Measurements from ENCODE around the gene EEF1AKMT1. TPM values are rescaled to one million over a fixed set of nuclear protein-coding genes. Genes with fewer than 3 reads are reported as not detected.

The EEF1AKMT1 gene
- total and polyA plus RNA-seq, 2 experiments from 2014 or later = 3.2 to 7.6 TPM

- H2AFZ ChIP-seq = no peak overlapping the region
- H3K4me1 Mint-ChIP-seq = peaks cover 8% of the 10 kb centered on the region
- no peaks in the 10 kb centered on the region for H3K9me2 ChIP-seq (ENCODE audit: insufficient read depth)
- H3K4me1 ChIP-seq (ENCODE audit: insufficient read depth) = peaks cover 7% of the 10 kb centered on the region
- no peaks in the 10 kb centered on the region for H3K36me3 ChIP-seq (ENCODE audit: insufficient read depth)
- H4K20me1 ChIP-seq (replicated peaks; ENCODE audit: insufficient read depth) = no peaks in the 10 kb centered on the region
- no peak for DNase-seq (ENCODE audit: low spot score)
- no peak overlapping the region for H3K4me3 ChIP-seq
- H3K4me3 Mint-ChIP-seq = no peak overlapping the region
- H3F3A ChIP-seq (replicated peaks; ENCODE audit: low read depth) = peaks cover 4% of the 10 kb centered on the region; the same call in 1 of the 2 replicates
- H3K79me2 ChIP-seq (replicated peaks; ENCODE audit: insufficient read depth) = no peaks in the 10 kb centered on the region
- peaks cover 36% of the 10 kb centered on the region for H3K27me3 Mint-ChIP-seq (ENCODE audit: insufficient read depth, low read depth, poor library complexity)
- peaks cover 33% of the 10 kb centered on the region for H3K27me3 ChIP-seq (ENCODE audit: insufficient read depth)
- TF ChIP-seq ZNF331 (CRISPR knock-in tag; IDR thresholded peaks at IDR 0.05; ENCODE audit: low read depth) (no peak), STAT1 (IDR thresholded peaks at IDR 0.05; ENCODE audit: unreplicated experiment) (no peak), NANOG (IDR thresholded peaks at IDR 0.05; ENCODE audit: borderline replicate concordance) (no peak), EZH2 (IDR thresholded peaks at IDR 0.05; ENCODE audit: low read depth, unreplicated experiment) (no peak), EZH2phosphoT487 (IDR thresholded peaks at IDR 0.05; ENCODE audit: unreplicated experiment) (no peak), JUNB (IDR thresholded peaks at IDR 0.05; ENCODE audit: unreplicated experiment) (no peak), ZNF114 (CRISPR knock-in tag; IDR thresholded peaks at IDR 0.05) (no peak), ETS1 (IDR thresholded peaks at IDR 0.05) (no peak), POLR2AphosphoS5 (IDR thresholded peaks at IDR 0.05; ENCODE audit: low read depth) (no peak), CREB1 (CRISPR knock-in tag; IDR thresholded peaks at IDR 0.05; ENCODE audit: low read depth) (no peak)
- TF ChIP-seq, protein P1, sequence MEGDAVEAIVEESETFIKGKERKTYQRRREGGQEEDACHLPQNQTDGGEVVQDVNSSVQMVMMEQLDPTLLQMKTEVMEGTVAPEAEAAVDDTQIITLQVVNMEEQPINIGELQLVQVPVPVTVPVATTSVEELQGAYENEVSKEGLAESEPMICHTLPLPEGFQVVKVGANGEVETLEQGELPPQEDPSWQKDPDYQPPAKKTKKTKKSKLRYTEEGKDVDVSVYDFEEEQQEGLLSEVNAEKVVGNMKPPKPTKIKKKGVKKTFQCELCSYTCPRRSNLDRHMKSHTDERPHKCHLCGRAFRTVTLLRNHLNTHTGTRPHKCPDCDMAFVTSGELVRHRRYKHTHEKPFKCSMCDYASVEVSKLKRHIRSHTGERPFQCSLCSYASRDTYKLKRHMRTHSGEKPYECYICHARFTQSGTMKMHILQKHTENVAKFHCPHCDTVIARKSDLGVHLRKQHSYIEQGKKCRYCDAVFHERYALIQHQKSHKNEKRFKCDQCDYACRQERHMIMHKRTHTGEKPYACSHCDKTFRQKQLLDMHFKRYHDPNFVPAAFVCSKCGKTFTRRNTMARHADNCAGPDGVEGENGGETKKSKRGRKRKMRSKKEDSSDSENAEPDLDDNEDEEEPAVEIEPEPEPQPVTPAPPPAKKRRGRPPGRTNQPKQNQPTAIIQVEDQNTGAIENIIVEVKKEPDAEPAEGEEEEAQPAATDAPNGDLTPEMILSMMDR (conservative IDR thresholded peaks at IDR 0.05; ENCODE audit: low read depth in 2 of 2) = no peak
- TF ChIP-seq, protein P2, sequence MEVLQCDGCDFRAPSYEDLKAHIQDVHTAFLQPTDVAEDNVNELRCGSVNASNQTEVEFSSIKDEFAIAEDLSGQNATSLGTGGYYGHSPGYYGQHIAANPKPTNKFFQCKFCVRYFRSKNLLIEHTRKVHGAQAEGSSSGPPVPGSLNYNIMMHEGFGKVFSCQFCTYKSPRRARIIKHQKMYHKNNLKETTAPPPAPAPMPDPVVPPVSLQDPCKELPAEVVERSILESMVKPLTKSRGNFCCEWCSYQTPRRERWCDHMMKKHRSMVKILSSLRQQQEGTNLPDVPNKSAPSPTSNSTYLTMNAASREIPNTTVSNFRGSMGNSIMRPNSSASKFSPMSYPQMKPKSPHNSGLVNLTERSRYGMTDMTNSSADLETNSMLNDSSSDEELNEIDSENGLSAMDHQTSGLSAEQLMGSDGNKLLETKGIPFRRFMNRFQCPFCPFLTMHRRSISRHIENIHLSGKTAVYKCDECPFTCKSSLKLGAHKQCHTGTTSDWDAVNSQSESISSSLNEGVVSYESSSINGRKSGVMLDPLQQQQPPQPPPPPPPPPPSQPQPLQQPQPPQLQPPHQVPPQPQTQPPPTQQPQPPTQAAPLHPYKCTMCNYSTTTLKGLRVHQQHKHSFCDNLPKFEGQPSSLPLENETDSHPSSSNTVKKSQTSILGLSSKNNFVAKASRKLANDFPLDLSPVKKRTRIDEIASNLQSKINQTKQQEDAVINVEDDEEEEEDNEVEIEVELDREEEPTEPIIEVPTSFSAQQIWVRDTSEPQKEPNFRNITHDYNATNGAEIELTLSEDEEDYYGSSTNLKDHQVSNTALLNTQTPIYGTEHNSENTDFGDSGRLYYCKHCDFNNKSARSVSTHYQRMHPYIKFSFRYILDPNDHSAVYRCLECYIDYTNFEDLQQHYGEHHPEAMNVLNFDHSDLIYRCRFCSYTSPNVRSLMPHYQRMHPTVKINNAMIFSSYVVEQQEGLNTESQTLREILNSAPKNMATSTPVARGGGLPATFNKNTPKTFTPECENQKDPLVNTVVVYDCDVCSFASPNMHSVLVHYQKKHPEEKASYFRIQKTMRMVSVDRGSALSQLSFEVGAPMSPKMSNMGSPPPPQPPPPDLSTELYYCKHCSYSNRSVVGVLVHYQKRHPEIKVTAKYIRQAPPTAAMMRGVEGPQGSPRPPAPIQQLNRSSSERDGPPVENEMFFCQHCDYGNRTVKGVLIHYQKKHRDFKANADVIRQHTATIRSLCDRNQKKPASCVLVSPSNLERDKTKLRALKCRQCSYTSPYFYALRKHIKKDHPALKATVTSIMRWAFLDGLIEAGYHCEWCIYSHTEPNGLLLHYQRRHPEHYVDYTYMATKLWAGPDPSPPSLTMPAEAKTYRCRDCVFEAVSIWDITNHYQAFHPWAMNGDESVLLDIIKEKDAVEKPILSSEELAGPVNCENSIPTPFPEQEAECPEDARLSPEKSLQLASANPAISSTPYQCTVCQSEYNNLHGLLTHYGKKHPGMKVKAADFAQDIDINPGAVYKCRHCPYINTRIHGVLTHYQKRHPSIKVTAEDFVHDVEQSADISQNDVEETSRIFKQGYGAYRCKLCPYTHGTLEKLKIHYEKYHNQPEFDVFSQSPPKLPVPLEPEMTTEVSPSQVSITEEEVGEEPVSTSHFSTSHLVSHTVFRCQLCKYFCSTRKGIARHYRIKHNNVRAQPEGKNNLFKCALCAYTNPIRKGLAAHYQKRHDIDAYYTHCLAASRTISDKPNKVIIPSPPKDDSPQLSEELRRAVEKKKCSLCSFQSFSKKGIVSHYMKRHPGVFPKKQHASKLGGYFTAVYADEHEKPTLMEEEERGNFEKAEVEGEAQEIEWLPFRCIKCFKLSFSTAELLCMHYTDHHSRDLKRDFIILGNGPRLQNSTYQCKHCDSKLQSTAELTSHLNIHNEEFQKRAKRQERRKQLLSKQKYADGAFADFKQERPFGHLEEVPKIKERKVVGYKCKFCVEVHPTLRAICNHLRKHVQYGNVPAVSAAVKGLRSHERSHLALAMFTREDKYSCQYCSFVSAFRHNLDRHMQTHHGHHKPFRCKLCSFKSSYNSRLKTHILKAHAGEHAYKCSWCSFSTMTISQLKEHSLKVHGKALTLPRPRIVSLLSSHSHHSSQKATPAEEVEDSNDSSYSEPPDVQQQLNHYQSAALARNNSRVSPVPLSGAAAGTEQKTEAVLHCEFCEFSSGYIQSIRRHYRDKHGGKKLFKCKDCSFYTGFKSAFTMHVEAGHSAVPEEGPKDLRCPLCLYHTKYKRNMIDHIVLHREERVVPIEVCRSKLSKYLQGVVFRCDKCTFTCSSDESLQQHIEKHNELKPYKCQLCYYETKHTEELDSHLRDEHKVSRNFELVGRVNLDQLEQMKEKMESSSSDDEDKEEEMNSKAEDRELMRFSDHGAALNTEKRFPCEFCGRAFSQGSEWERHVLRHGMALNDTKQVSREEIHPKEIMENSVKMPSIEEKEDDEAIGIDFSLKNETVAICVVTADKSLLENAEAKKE (CRISPR knock-in tag; IDR thresholded peaks at IDR 0.05) = no peak
- TF ChIP-seq, protein P3, sequence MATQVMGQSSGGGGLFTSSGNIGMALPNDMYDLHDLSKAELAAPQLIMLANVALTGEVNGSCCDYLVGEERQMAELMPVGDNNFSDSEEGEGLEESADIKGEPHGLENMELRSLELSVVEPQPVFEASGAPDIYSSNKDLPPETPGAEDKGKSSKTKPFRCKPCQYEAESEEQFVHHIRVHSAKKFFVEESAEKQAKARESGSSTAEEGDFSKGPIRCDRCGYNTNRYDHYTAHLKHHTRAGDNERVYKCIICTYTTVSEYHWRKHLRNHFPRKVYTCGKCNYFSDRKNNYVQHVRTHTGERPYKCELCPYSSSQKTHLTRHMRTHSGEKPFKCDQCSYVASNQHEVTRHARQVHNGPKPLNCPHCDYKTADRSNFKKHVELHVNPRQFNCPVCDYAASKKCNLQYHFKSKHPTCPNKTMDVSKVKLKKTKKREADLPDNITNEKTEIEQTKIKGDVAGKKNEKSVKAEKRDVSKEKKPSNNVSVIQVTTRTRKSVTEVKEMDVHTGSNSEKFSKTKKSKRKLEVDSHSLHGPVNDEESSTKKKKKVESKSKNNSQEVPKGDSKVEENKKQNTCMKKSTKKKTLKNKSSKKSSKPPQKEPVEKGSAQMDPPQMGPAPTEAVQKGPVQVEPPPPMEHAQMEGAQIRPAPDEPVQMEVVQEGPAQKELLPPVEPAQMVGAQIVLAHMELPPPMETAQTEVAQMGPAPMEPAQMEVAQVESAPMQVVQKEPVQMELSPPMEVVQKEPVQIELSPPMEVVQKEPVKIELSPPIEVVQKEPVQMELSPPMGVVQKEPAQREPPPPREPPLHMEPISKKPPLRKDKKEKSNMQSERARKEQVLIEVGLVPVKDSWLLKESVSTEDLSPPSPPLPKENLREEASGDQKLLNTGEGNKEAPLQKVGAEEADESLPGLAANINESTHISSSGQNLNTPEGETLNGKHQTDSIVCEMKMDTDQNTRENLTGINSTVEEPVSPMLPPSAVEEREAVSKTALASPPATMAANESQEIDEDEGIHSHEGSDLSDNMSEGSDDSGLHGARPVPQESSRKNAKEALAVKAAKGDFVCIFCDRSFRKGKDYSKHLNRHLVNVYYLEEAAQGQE (IDR thresholded peaks at IDR 0.05; ENCODE audit: unreplicated experiment) = no peak
- H3K4me2 ChIP-seq = no peak overlapping the region
- no peaks in the 10 kb centered on the region for H3K9me3 Mint-ChIP-seq
- H3K27ac ChIP-seq (ENCODE audit: low read depth) = no peak overlapping the region
- no peaks in the 10 kb centered on the region; the same call in 2 of the 3 replicates for H3K36me3 Mint-ChIP-seq (ENCODE audit: low read depth)
- no peak overlapping the region for H3K27ac Mint-ChIP-seq
- ATAC-seq = no peak
Measured at GRCh38 chr13:20700288-20700687, 73.5 kb downstream of the EEF1AKMT1 start.

Measured in GM23338 (cell line).